GM19395 (cell line): ENCODE measurements around the gene GPATCH2.

Experiments
- ATAC-seq: cut with Tn5 transposase; IDR thresholded peaks from one replicate; pipeline ENCODE4 v1.9.1; 2021; ENCODE audit warnings: mild to moderate bottlenecking, moderate library complexity; ENCODE audit not compliant: unreplicated experiment

GPATCH2 gene

GRCh38 chr1:217630711-217631591 lies at the start of gene GPATCH2, which contains the start of gene SPATA17:
GPATCH2 (minus strand) TSS chr1:217631090; CDS start chr1:217630971, 119 bp downstream.
SPATA17 (plus strand) TSS chr1:217631344; CDS start chr1:217631379, 35 bp downstream.
- peak; percentile 99 for ATAC-seq

GRCh38 chr1:217674028-217674729 lies 43.3 kb upstream of the GPATCH2 start:
- no peak for ATAC-seq

GRCh38 chr1:217673387-217673786 lies 42.5 kb upstream of the GPATCH2 start:
- peak; percentile 75 for ATAC-seq

- no peak for ATAC-seq
Measured at GRCh38 chr1:217668351-217668940, 37.6 kb upstream of the GPATCH2 start.

- no peak for ATAC-seq
Measured at GRCh38 chr1:217661407-217661806, 30.5 kb upstream of the GPATCH2 start.

GRCh38 chr1:217660353-217661062 lies 29.6 kb upstream of the GPATCH2 start:
- ATAC-seq = peak; percentile 76

- no peak for ATAC-seq
Measured at GRCh38 chr1:217650674-217651073, 19.8 kb upstream of the GPATCH2 start.

GRCh38 chr1:217647791-217648190 lies 16.9 kb upstream of the GPATCH2 start:
- ATAC-seq = no peak

GRCh38 chr1:217642455-217642854 lies 11.6 kb upstream of the GPATCH2 start:
- ATAC-seq = no peak

- ATAC-seq = no peak
Measured at GRCh38 chr1:217627431-217627830, 3.5 kb downstream of the GPATCH2 start.

GRCh38 chr1:217626321-217626720 lies 4.6 kb downstream of the GPATCH2 start:
- no peak for ATAC-seq

- no peak for ATAC-seq
Measured at GRCh38 chr1:217622042-217622441, 8.8 kb downstream of the GPATCH2 start.

GRCh38 chr1:217620814-217621213 lies 10.1 kb downstream of the GPATCH2 start:
- peak; percentile 100 for ATAC-seq

GRCh38 chr1:217617126-217617525 lies 13.8 kb downstream of the GPATCH2 start:
- ATAC-seq = no peak

GRCh38 chr1:217614200-217614712 lies 16.6 kb downstream of the GPATCH2 start:
- no peak for ATAC-seq

- no peak for ATAC-seq
Measured at GRCh38 chr1:217605390-217605789, 25.5 kb downstream of the GPATCH2 start.

GRCh38 chr1:217602380-217602779 lies 28.5 kb downstream of the GPATCH2 start:
- no peak for ATAC-seq

GRCh38 chr1:217599154-217599553 lies 31.7 kb downstream of the GPATCH2 start:
- no peak for ATAC-seq

GRCh38 chr1:217590598-217590997 lies 40.3 kb downstream of the GPATCH2 start:
- ATAC-seq = no peak

- no peak for ATAC-seq
Measured at GRCh38 chr1:217586586-217586985, 44.3 kb downstream of the GPATCH2 start.

- ATAC-seq = no peak
Measured at GRCh38 chr1:217585577-217585976, 45.3 kb downstream of the GPATCH2 start.
